SK-N-SH treated with all-trans-retinoic acid at 6 μM for 48 hours (cell line): ENCODE results near the gene RPRD1B.

Experiments used
- ATAC-seq: fragments of 200-7000 bp; cut with Tn5 transposase; 3 replicates; pipeline ENCODE4 v1.9.1; 2020; ENCODE audit warnings: mild to moderate bottlenecking, moderate library complexity
- ARNTL ChIP-seq: fragments of 450-650 bp; formaldehyde crosslinking; IDR thresholded peaks from 2 replicates; pipeline ENCODE4 v1.5.0; 2020; ENCODE audit warnings: low read depth, mild to moderate bottlenecking, moderate library complexity, borderline replicate concordance
- BACH2 ChIP-seq: fragments of 250-450 bp; sonication (Bioruptor Pico); IDR thresholded peaks from 2 replicates; pipeline ENCODE4 v1.9.0; 2021; ENCODE audit warnings: mild to moderate bottlenecking, borderline replicate concordance
- CREB5 ChIP-seq: fragments of 250-450 bp; sonication (Bioruptor Pico); IDR thresholded peaks from 2 replicates; pipeline ENCODE4 v1.5.1; 2020; ENCODE audit warnings: low read depth, mild to moderate bottlenecking, moderate library complexity
- CSDC2 ChIP-seq: fragments of 250-450 bp; sonication (Bioruptor Pico); IDR thresholded peaks from 2 replicates; pipeline ENCODE4 v1.5.0; 2020; ENCODE audit warnings: mild to moderate bottlenecking, moderate library complexity
- CSRNP3 ChIP-seq: fragments of 250-450 bp; sonication (Bioruptor Pico); IDR thresholded peaks from 2 replicates; pipeline ENCODE4 v1.5.1; 2021; ENCODE audit warnings: mild to moderate bottlenecking, moderate library complexity
- ESRRG ChIP-seq: fragments of 250-450 bp; sonication (Bioruptor Pico); IDR thresholded peaks from 2 replicates; pipeline ENCODE4 v1.6.1; 2021; ENCODE audit warnings: mild to moderate bottlenecking
- GLIS3 ChIP-seq: fragments of 250-450 bp; sonication (Bioruptor Pico); IDR thresholded peaks from 2 replicates; pipeline ENCODE4 v1.5.0; 2020; ENCODE audit warnings: mild to moderate bottlenecking, moderate library complexity
- ISL1 ChIP-seq: fragments of 250-450 bp; sonication (Bioruptor Pico); IDR thresholded peaks from 2 replicates; pipeline ENCODE4 v2.1.2; 2022; ENCODE audit warnings: mild to moderate bottlenecking, moderate library complexity
- OSR1 ChIP-seq: fragments of 250-450 bp; sonication (Bioruptor Pico); IDR thresholded peaks from 2 replicates; pipeline ENCODE4 v1.8.0; 2022; ENCODE audit warnings: moderate library complexity, mild to moderate bottlenecking, inconsistent platforms
- PATZ1 ChIP-seq: fragments of 250-450 bp; sonication (Bioruptor Pico); IDR thresholded peaks from 2 replicates; pipeline ENCODE4 v1.8.0; 2020; ENCODE audit warnings: mild to moderate bottlenecking, moderate library complexity, borderline replicate concordance
- PPARA ChIP-seq: fragments of 250-450 bp; sonication (Bioruptor Pico); IDR thresholded peaks from 2 replicates; pipeline ENCODE4 v1.5.0; 2020; ENCODE audit warnings: mild to moderate bottlenecking, borderline replicate concordance
- RARB ChIP-seq: fragments of 250-450 bp; sonication (Bioruptor Pico); IDR thresholded peaks from 2 replicates; pipeline ENCODE4 v1.8.0; 2021; ENCODE audit warnings: mild to moderate bottlenecking, moderate library complexity
- SNAI2 ChIP-seq: fragments of 250-450 bp; sonication (Bioruptor Pico); IDR thresholded peaks from 2 replicates; pipeline ENCODE4 v1.5.0; 2020; ENCODE audit warnings: mild to moderate bottlenecking, moderate library complexity
- TCF4 ChIP-seq: fragments of 250-450 bp; sonication (Bioruptor Pico); IDR thresholded peaks from 2 replicates; pipeline ENCODE4 v1.8.0; 2021; ENCODE audit warnings: mild to moderate bottlenecking, moderate library complexity, borderline replicate concordance
- TOX ChIP-seq: fragments of 250-450 bp; sonication (Bioruptor Pico); IDR thresholded peaks from 2 replicates; pipeline ENCODE4 v1.8.0; 2021; ENCODE audit warnings: mild to moderate bottlenecking, moderate library complexity, borderline replicate concordance
- TSHZ2 ChIP-seq: fragments of 250-450 bp; sonication (Bioruptor Pico); IDR thresholded peaks from 2 replicates; pipeline ENCODE4 v1.5.0; 2020; ENCODE audit warnings: mild to moderate bottlenecking, moderate library complexity
- ZC3H10 ChIP-seq: fragments of 250-450 bp; sonication (Bioruptor Pico); IDR thresholded peaks from 2 replicates; pipeline ENCODE4 v1.5.1; 2021; ENCODE audit warnings: mild to moderate bottlenecking, moderate library complexity
- ZFP3 ChIP-seq: fragments of 250-450 bp; sonication (Bioruptor Pico); IDR thresholded peaks from 2 replicates; pipeline ENCODE4 v1.5.0; 2020; ENCODE audit warnings: mild to moderate bottlenecking, moderate library complexity
- ZFP30 ChIP-seq: fragments of 450-650 bp; formaldehyde crosslinking; IDR thresholded peaks from 2 replicates; pipeline ENCODE4 v1.5.0; 2022; ENCODE audit warnings: mild to moderate bottlenecking, moderate library complexity
- ZNF565 ChIP-seq: fragments of 450-650 bp; formaldehyde crosslinking; conservative IDR thresholded peaks from 2 replicates; pipeline ENCODE4 v1.5.0; 2020; ENCODE audit warnings: low read depth, mild to moderate bottlenecking, moderate library complexity
- ZNF70 ChIP-seq: fragments of 450-650 bp; formaldehyde crosslinking; IDR thresholded peaks from 2 replicates; pipeline ENCODE4 v1.5.0; 2020; ENCODE audit warnings: mild to moderate bottlenecking, moderate library complexity
- ZNF8 ChIP-seq: fragments of 450-650 bp; formaldehyde crosslinking; IDR thresholded peaks from 2 replicates; pipeline ENCODE4 v1.5.0; 2020; ENCODE audit warnings: mild to moderate bottlenecking, moderate library complexity

RPRD1B gene

GRCh38 chr20:38033330-38034107 is at the start of gene RPRD1B, which contains the start of gene TTI1:
Gene RPRD1B (plus strand): TSS chr20:38033746. CDS start chr20:38033948, 202 bp downstream.
Gene TTI1 (minus strand): TSS chr20:38033456. CDS start chr20:38013816, 19,640 bp downstream.
- no peak for TF ChIP-seq CREB5 (CRISPR knock-in tag)
- ATAC-seq: peak; percentile 94

- no peak for TF ChIP-seq GLIS3
- TF ChIP-seq ARNTL (CRISPR knock-in tag): no peak
- TF ChIP-seq RARB: no peak
- no peak for TF ChIP-seq TOX (CRISPR knock-in tag)
- TF ChIP-seq CSDC2 (CRISPR knock-in tag): no peak
- no peak for TF ChIP-seq SNAI2
- TF ChIP-seq TCF4 (CRISPR knock-in tag): no peak
- no peak for TF ChIP-seq ZNF565 (CRISPR knock-in tag)
- TF ChIP-seq ZNF70: no peak
- no peak for TF ChIP-seq ZNF8 (CRISPR knock-in tag)
- TF ChIP-seq ESRRG (CRISPR knock-in tag): no peak
- no peak for TF ChIP-seq ZFP3 (CRISPR knock-in tag)
- TF ChIP-seq ZFP30: no peak
- TF ChIP-seq BACH2 (CRISPR knock-in tag): no peak
- TF ChIP-seq PPARA (CRISPR knock-in tag): no peak
- ATAC-seq: no peak; the same call in 2 of the 3 replicates
Observed at GRCh38 chr20:37984018-37984785, 49.3 kb upstream of the RPRD1B start.

- TF ChIP-seq PATZ1 (CRISPR knock-in tag) (no peak), ISL1 (no peak), BACH2 (CRISPR knock-in tag) (no peak), OSR1 (CRISPR knock-in tag) (no peak), ZFP30 (no peak), TOX (CRISPR knock-in tag) (no peak), ZNF565 (CRISPR knock-in tag) (no peak), ARNTL (CRISPR knock-in tag) (no peak), CSDC2 (CRISPR knock-in tag) (no peak), ZFP3 (CRISPR knock-in tag) (no peak), ZC3H10 (no peak), CREB5 (CRISPR knock-in tag) (no peak), ZNF8 (CRISPR knock-in tag) (no peak), ZNF70 (no peak), GLIS3 (no peak), CSRNP3 (CRISPR knock-in tag) (no peak), ESRRG (CRISPR knock-in tag) (no peak), TSHZ2 (CRISPR knock-in tag) (no peak), TCF4 (CRISPR knock-in tag) (no peak)
- no peak for ATAC-seq
Observed at GRCh38 chr20:37986044-37986858, 47.3 kb upstream of the RPRD1B start.
